Activated CD4-positive, alpha-beta T cell treated with anti-CD3 and anti-CD28 coated beads, Interleukin-2, amount 50 U/mL, for 48 hours (primary cell): ENCODE measurements around the gene OR8K1.

Experiments used
- DNase-seq, 2 experiments: peaks; one replicate each; pipeline ENCODE4 v3.0.0-alpha.2; 2020

The OR8K1 gene

GRCh38 chr11:56345739-56346138 lies at the start of gene OR8K1:
TSS of gene OR8K1 (plus strand) at chr11:56346039. CDS start at chr11:56346039, 0 bp downstream.
- no peak for DNase-seq

GRCh38 chr11:56296898-56297297 lies 48.9 kb upstream of the OR8K1 start:
- no peak for DNase-seq

GRCh38 chr11:56307836-56308235 lies 38.0 kb upstream of the OR8K1 start:
- DNase-seq = no peak

- no peak for DNase-seq
These were observed 31.0 kb upstream of the OR8K1 start, which contains the start of gene OR8K3 for GRCh38 chr11:56314844-56315243. TSS of gene OR8K3 (plus strand) at chr11:56315144. CDS start at chr11:56318307, 3,163 bp downstream.

- DNase-seq = no peak
These were observed 13.9 kb upstream of the OR8K1 start for GRCh38 chr11:56331861-56332491.

- no peak for DNase-seq
These were observed 12.7 kb upstream of the OR8K1 start for GRCh38 chr11:56333156-56333555.

GRCh38 chr11:56340289-56340688 lies 5.5 kb upstream of the OR8K1 start:
- DNase-seq = no peak

- no peak for DNase-seq
These were observed 8.2 kb downstream of the OR8K1 start, which contains the start of gene OR8J1 for GRCh38 chr11:56353991-56354390. TSS of gene OR8J1 (plus strand) at chr11:56354291. CDS start at chr11:56360247, 5,956 bp downstream.

GRCh38 chr11:56375324-56375723 lies 29.5 kb downstream of the OR8K1 start, which contains the start of gene OR8U1:
TSS of gene OR8U1 (plus strand) at chr11:56375624. CDS start at chr11:56375624, 0 bp downstream.
- DNase-seq = no peak

GRCh38 chr11:56380120-56380519 lies 34.3 kb downstream of the OR8K1 start:
- DNase-seq = no peak

GRCh38 chr11:56394381-56394780 lies 48.5 kb downstream of the OR8K1 start:
- no peak for DNase-seq

GRCh38 chr11:56396047-56396446 lies 50.2 kb downstream of the OR8K1 start:
- no peak for DNase-seq
